Measurements from ENCODE around the gene TNFRSF6B.
"Not testable (repeated sequence)": the region's sequence is repeated elsewhere in the genome, so short reads cannot be mapped to it uniquely, and the experiment has no call there.

TNFRSF6B gene

GRCh38 chr20:63712191-63712590 is 15.7 kb downstream of the TNFRSF6B start:
- no peak for DNase-seq

GRCh38 chr20:63714858-63715257 is 18.4 kb downstream of the TNFRSF6B start:
- no peak for DNase-seq

GRCh38 chr20:63718996-63719395 is 22.5 kb downstream of the TNFRSF6B start:
- DNase-seq: no peak

GRCh38 chr20:63722967-63723622 is 26.6 kb downstream of the TNFRSF6B start:
- not testable (repeated sequence) for DNase-seq

- not testable (repeated sequence) for DNase-seq
Observed at GRCh38 chr20:63730189-63730733, 33.8 kb downstream of the TNFRSF6B start.

GRCh38 chr20:63731410-63731809 is 35.0 kb downstream of the TNFRSF6B start:
- no peak for DNase-seq

GRCh38 chr20:63732118-63733095 is 36.0 kb downstream of the TNFRSF6B start:
- no peak for DNase-seq

GRCh38 chr20:63733117-63733516 is 36.7 kb downstream of the TNFRSF6B start:
- DNase-seq: no peak

GRCh38 chr20:63733579-63734081 is 37.2 kb downstream of the TNFRSF6B start:
- no peak for DNase-seq

GRCh38 chr20:63734111-63734945 is 37.9 kb downstream of the TNFRSF6B start:
- no peak for DNase-seq

- no peak for DNase-seq
Observed at GRCh38 chr20:63734946-63735858, 38.8 kb downstream of the TNFRSF6B start.

GRCh38 chr20:63735859-63736718 is 39.6 kb downstream of the TNFRSF6B start, which contains the start of gene LIME1:
Gene LIME1, plus strand, starts transcription at chr20:63736664. Its CDS starts 886 bp downstream, at chr20:63737550.
- no peak for DNase-seq

GRCh38 chr20:63736893-63737694 is 40.6 kb downstream of the TNFRSF6B start:
- no peak for DNase-seq

- no peak for DNase-seq
Observed at GRCh38 chr20:63737695-63737944, 41.2 kb downstream of the TNFRSF6B start.

- no peak for DNase-seq
Observed at GRCh38 chr20:63737945-63738686, 41.7 kb downstream of the TNFRSF6B start.

- DNase-seq: no peak
Observed at GRCh38 chr20:63738687-63739129, 42.3 kb downstream of the TNFRSF6B start.

GRCh38 chr20:63739130-63740069 is 42.9 kb downstream of the TNFRSF6B start, which contains the start of gene SLC2A4RG:
Gene SLC2A4RG, plus strand, starts transcription at chr20:63739776. Its CDS starts 137 bp downstream, at chr20:63739913.
- no peak for DNase-seq
